Measurements from ENCODE around the gene SLAMF1.
"Not testable (repeated sequence)": the region's sequence is repeated elsewhere in the genome, so short reads cannot be mapped to it uniquely, and the experiment has no call there.

The SLAMF1 gene

GRCh38 chr1:160646711-160647328, at the start of gene SLAMF1:
Gene SLAMF1 (minus strand): TSS chr1:160647044. CDS start chr1:160646945, 99 bp downstream.
- H3K4me3 Mint-ChIP-seq: no peak within 1 kb of the TSS
- peaks cover 12% of the 10 kb centered on the region for H3K27me3 Mint-ChIP-seq (ENCODE audit: low read depth)
- no peaks in the 10 kb centered on the region for H3K9me3 Mint-ChIP-seq
- H3K27ac Mint-ChIP-seq: no peak within 1 kb of the TSS
- TF ChIP-seq, protein P1, sequence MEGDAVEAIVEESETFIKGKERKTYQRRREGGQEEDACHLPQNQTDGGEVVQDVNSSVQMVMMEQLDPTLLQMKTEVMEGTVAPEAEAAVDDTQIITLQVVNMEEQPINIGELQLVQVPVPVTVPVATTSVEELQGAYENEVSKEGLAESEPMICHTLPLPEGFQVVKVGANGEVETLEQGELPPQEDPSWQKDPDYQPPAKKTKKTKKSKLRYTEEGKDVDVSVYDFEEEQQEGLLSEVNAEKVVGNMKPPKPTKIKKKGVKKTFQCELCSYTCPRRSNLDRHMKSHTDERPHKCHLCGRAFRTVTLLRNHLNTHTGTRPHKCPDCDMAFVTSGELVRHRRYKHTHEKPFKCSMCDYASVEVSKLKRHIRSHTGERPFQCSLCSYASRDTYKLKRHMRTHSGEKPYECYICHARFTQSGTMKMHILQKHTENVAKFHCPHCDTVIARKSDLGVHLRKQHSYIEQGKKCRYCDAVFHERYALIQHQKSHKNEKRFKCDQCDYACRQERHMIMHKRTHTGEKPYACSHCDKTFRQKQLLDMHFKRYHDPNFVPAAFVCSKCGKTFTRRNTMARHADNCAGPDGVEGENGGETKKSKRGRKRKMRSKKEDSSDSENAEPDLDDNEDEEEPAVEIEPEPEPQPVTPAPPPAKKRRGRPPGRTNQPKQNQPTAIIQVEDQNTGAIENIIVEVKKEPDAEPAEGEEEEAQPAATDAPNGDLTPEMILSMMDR (IDR thresholded peaks at IDR 0.05; ENCODE audit: unreplicated experiment in 3 of 3): no peak
- no peaks in the 10 kb centered on the region for H3K36me3 Mint-ChIP-seq (ENCODE audit: low read depth)
- H3K4me1 Mint-ChIP-seq: peaks cover 3% of the 10 kb centered on the region

DNA sequence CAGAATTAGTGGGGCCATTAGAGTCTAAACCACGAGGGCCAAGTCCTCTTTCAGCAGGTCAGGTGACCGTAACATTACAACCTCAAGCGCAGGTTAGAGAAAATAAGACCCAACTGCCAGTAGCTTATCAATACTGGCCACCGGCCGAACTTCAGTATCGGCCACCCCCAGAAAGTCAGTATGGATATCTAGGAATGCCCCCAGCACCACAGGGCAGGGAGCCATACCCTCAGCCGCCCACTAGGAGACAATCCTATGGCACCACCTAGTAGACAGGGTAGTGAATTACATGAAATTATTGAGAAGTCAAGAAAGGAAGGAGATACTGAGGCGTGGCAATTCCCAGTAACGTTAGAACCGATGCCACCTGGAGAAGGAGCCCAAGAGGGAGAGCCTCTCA, 45.5 kb upstream of the SLAMF1 start:
- not testable (repeated sequence) for H3K9me3 Mint-ChIP-seq; H3K4me3 Mint-ChIP-seq; H3K4me1 Mint-ChIP-seq; H3K27me3 Mint-ChIP-seq (ENCODE audit: low read depth); H3K36me3 Mint-ChIP-seq (ENCODE audit: low read depth); H3K27ac Mint-ChIP-seq

GRCh38 chr1:160685266-160685665, 38.4 kb upstream of the SLAMF1 start:
- Mint-ChIP-seq H3K9me3 (peaks cover 2% of the 10 kb centered on the region), H3K27me3 (ENCODE audit: low read depth) (no peaks in the 10 kb centered on the region), H3K4me3 (no peak overlapping the region), H3K36me3 (ENCODE audit: low read depth) (no peaks in the 10 kb centered on the region), H3K4me1 (no peaks in the 10 kb centered on the region), H3K27ac (no peak overlapping the region)
- TF ChIP-seq, protein P1 (IDR thresholded peaks at IDR 0.05; ENCODE audit: unreplicated experiment in 3 of 3): no peak

GRCh38 chr1:160682983-160683865, 36.4 kb upstream of the SLAMF1 start:
- TF ChIP-seq, protein P1 (IDR thresholded peaks at IDR 0.05; ENCODE audit: unreplicated experiment in 3 of 3): no peak

GRCh38 chr1:160681891-160682140, 35.0 kb upstream of the SLAMF1 start:
- H3K4me1 Mint-ChIP-seq: no peaks in the 10 kb centered on the region
- H3K36me3 Mint-ChIP-seq (ENCODE audit: low read depth): no peaks in the 10 kb centered on the region
- H3K4me3 Mint-ChIP-seq: no peak overlapping the region
- TF ChIP-seq, protein P1 (IDR thresholded peaks at IDR 0.05; ENCODE audit: unreplicated experiment in 3 of 3): no peak
- H3K27ac Mint-ChIP-seq: no peak overlapping the region
- H3K9me3 Mint-ChIP-seq: no peaks in the 10 kb centered on the region
- H3K27me3 Mint-ChIP-seq (ENCODE audit: low read depth): peaks cover 10% of the 10 kb centered on the region

More at GRCh38 chr1:160682983-160683865, 36.4 kb upstream of the SLAMF1 start:
- no peaks in the 10 kb centered on the region for H3K4me1 Mint-ChIP-seq
- H3K27ac Mint-ChIP-seq: no peak overlapping the region
- H3K4me3 Mint-ChIP-seq: no peak overlapping the region
- H3K27me3 Mint-ChIP-seq (ENCODE audit: low read depth): peaks cover 7% of the 10 kb centered on the region
- peaks cover 2% of the 10 kb centered on the region for H3K9me3 Mint-ChIP-seq
- H3K36me3 Mint-ChIP-seq (ENCODE audit: low read depth): no peaks in the 10 kb centered on the region

DNA sequence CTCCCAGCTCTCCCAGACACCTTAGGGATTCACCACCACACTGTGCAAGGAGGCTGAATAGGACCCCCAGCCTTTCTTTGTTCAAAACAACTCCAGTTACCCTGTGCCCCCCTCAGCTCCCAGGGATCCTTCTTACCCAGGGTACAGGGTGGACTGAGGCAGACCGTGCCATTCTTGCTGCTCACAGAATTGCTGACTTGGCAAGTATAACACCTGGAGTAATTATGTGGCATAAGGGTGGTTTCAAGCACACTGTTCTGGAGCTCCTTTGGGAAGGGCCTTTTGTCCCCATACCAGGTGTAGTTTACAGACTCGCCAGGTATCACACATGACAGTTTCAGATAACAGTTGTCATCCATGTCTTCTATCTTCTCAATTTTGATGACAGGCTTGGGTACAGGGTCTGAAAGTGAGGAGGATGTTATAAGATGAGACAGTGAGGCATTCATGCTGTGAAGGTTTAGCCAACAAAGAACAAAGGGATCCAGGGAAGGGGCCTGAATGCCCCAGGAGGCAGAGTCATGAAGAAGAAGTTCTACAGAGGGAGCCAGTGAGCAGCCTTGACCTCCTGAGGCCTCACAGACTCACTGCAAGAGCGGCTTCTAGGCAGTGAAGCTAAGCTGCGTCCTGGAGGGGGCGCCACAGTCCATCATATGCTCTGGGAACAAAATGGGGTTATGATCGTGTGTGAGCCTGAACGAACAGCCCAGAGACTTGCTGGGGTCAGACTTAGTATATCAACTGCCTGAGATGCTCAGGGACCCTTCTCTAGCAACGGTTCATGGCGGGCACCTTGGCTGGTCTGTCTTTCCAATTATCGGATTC, 34.4 kb upstream of the SLAMF1 start:
- TF ChIP-seq, protein P1 (IDR thresholded peaks at IDR 0.05; ENCODE audit: unreplicated experiment in 3 of 3): peak in 2 of 3 experiments; percentile 10 to 41
- no peaks in the 10 kb centered on the region for H3K4me1 Mint-ChIP-seq
- H3K27ac Mint-ChIP-seq: no peak overlapping the region
- H3K9me3 Mint-ChIP-seq: no peaks in the 10 kb centered on the region
- H3K27me3 Mint-ChIP-seq (ENCODE audit: low read depth): peaks cover 10% of the 10 kb centered on the region
- H3K4me3 Mint-ChIP-seq: no peak overlapping the region
- H3K36me3 Mint-ChIP-seq (ENCODE audit: low read depth): no peaks in the 10 kb centered on the region

Measured in nephron (organoid).